IMR-90 (cell line): Measurements from ENCODE around the gene PRC1. TPM values are rescaled to one million over a fixed set of nuclear protein-coding genes. Genes with fewer than 3 reads are reported as not detected.

ENCODE experiments used
- ATAC-seq: fragments of 200-7000 bp; cut with Tn5 transposase; 2 replicates; pipeline ENCODE4 v1.9.1; 2020; ENCODE audit warnings: low read depth, mild to moderate bottlenecking, moderate library complexity
- BruUV-seq: library from RNA; stranded (reverse); fragments of 400-500 nt; replicated peaks from 2 replicates; lab custom pipeline; 2021; lab: Mats Ljungman, UMichigan
- CTCF ChIA-PET: fragments of 300-600 bp; formaldehyde crosslinking; extraction: SDS; loops from one replicate; lab custom pipeline; 2021; ENCODE audit warnings: antibody characterized with exemption; lab: Yijun Ruan, JAX
- POLR2A ChIA-PET: fragments of 300-600 bp; sonication (Branson Sonifier 250); formaldehyde crosslinking; loops from one replicate; lab custom pipeline; 2022; ENCODE audit warnings: antibody characterized with exemption; ENCODE audit not compliant: unreplicated experiment; lab: Charles Lee
- DNase-seq: peaks from one replicate; pipeline ENCODE4 v3.0.0; 2013
- H2AFZ ChIP-seq: replicated peaks from 2 replicates; pipeline ENCODE3; 2013; ENCODE audit warnings: low read length, mild to moderate bottlenecking; ENCODE audit not compliant: poor library complexity
- H2AK5ac ChIP-seq: 2 replicates; pipeline ENCODE4 v1.6.1; 2013; ENCODE audit warnings: low read depth, low read length, inconsistent platforms
- H2AK9ac ChIP-seq: replicated peaks from 2 replicates; pipeline ENCODE3; 2013; ENCODE audit warnings: mild to moderate bottlenecking, low read depth, low read length, moderate library complexity; ENCODE audit not compliant: poor library complexity
- H2BK120ac ChIP-seq: 2 replicates; pipeline ENCODE4 v1.6.1; 2013; ENCODE audit warnings: low read depth, low read length, inconsistent platforms
- H2BK15ac ChIP-seq: 3 replicates; pipeline ENCODE4 v1.6.1; 2013; ENCODE audit warnings: low read depth, low read length, inconsistent platforms
- H2BK20ac ChIP-seq: 2 replicates; pipeline ENCODE4 v1.6.1; 2013; ENCODE audit warnings: low read depth, mild to moderate bottlenecking, inconsistent platforms, low read length, moderate library complexity
- H2BK5ac ChIP-seq: 2 replicates; pipeline ENCODE4 v1.6.1; 2013; ENCODE audit warnings: mild to moderate bottlenecking, low read depth, low read length, inconsistent platforms; ENCODE audit not compliant: poor library complexity, severe bottlenecking
- H3K14ac ChIP-seq: replicated peaks from 2 replicates; pipeline ENCODE4 v1.6.1; 2013; ENCODE audit warnings: low read depth, low read length, inconsistent platforms
- H3K18ac ChIP-seq: 2 replicates; pipeline ENCODE4 v1.6.1; 2013; ENCODE audit warnings: low read depth, low read length, control low read depth
- H3K23ac ChIP-seq: 2 replicates; pipeline ENCODE4 v1.6.1; 2013; ENCODE audit warnings: low read depth, low read length, inconsistent platforms
- H3K27ac ChIP-seq: 2 replicates; pipeline ENCODE4 v1.5.1; 2013; ENCODE audit warnings: mild to moderate bottlenecking, control low read depth, low read length; ENCODE audit not compliant: insufficient read depth
- H3K27me3 ChIP-seq: 2 replicates; pipeline ENCODE4 v1.6.1; 2013; ENCODE audit warnings: low read length; ENCODE audit not compliant: control insufficient read depth, insufficient read depth
- H3K36me3 ChIP-seq: 2 replicates; pipeline ENCODE4 v1.6.1; 2013; ENCODE audit warnings: low read length, mixed read lengths; ENCODE audit not compliant: control insufficient read depth, insufficient read depth
- H3K4ac ChIP-seq: 2 replicates; pipeline ENCODE4 v1.6.1; 2013; ENCODE audit warnings: low read depth, low read length, inconsistent platforms
- H3K4me1 ChIP-seq: 2 replicates; pipeline ENCODE4 v1.6.1; 2013; ENCODE audit warnings: low read length, mixed read lengths; ENCODE audit not compliant: control insufficient read depth, insufficient read depth
- H3K4me2 ChIP-seq: 2 replicates; pipeline ENCODE4 v1.6.1; 2013; ENCODE audit warnings: low read depth, mild to moderate bottlenecking, control low read depth, low read length, moderate library complexity
- H3K4me3 ChIP-seq: 2 replicates; pipeline ENCODE4 v1.5.1; 2013; ENCODE audit warnings: low read depth, mild to moderate bottlenecking, control low read depth, low read length, moderate library complexity; ENCODE audit not compliant: insufficient read depth
- H3K56ac ChIP-seq: 2 replicates; pipeline ENCODE4 v1.6.1; 2013; ENCODE audit warnings: low read length, inconsistent platforms; ENCODE audit not compliant: insufficient read depth; ENCODE audit errors: extremely low read depth
- H3K79me1 ChIP-seq, 2 experiments: 2 replicates each; pipeline ENCODE4 v1.6.1; 2013; ENCODE audit warnings: low read length in 2 of 2, inconsistent platforms in 1 of 2, low read depth in 1 of 2
- H3K9ac ChIP-seq: 2 replicates; pipeline ENCODE4 v1.6.1; 2013; ENCODE audit warnings: low read depth, low read length, control low read depth
- H3K9me1 ChIP-seq: 2 replicates; pipeline ENCODE4 v1.6.1; 2013; ENCODE audit warnings: low read length, inconsistent platforms; ENCODE audit not compliant: insufficient read depth
- H3K9me3 ChIP-seq: 2 replicates; pipeline ENCODE4 v1.6.1; 2013; ENCODE audit warnings: low read length; ENCODE audit not compliant: control insufficient read depth, insufficient read depth
- H4K20me1 ChIP-seq: 2 replicates; pipeline ENCODE4 v1.6.1; 2013; ENCODE audit warnings: low read length, inconsistent platforms; ENCODE audit not compliant: insufficient read depth
- H4K5ac ChIP-seq: 2 replicates; pipeline ENCODE4 v1.6.1; 2013; ENCODE audit warnings: mild to moderate bottlenecking, low read depth, low read length, control low read depth
- H4K8ac ChIP-seq, 2 experiments: 2 replicates each; pipeline ENCODE4 v1.6.1; 2013; ENCODE audit warnings: low read depth in 2 of 2, low read length in 2 of 2, control low read depth in 1 of 2, inconsistent platforms in 1 of 2
- H4K91ac ChIP-seq: 2 replicates; pipeline ENCODE4 v1.6.1; 2013; ENCODE audit warnings: low read depth, low read length, inconsistent platforms; ENCODE audit not compliant: insufficient read depth
- BHLHE40 ChIP-seq: fragments of 150-350 bp; IDR thresholded peaks from 2 replicates; pipeline ENCODE4 v1.6.1; 2016; ENCODE audit warnings: mild to moderate bottlenecking, low read depth, low read length
- FOS ChIP-seq: fragments of 150-350 bp; IDR thresholded peaks from 2 replicates; pipeline ENCODE4 v1.6.1; 2016; ENCODE audit warnings: low read depth, low read length
- MAFK ChIP-seq: IDR thresholded peaks from 2 replicates; pipeline ENCODE4 v1.6.1; 2012; ENCODE audit warnings: low read depth, low read length, improper control_type of control experiment
- MAZ ChIP-seq: IDR thresholded peaks from 2 replicates; pipeline ENCODE4 v1.6.1; 2012; ENCODE audit warnings: low read depth, mild to moderate bottlenecking, low read length, improper control_type of control experiment, moderate library complexity, borderline replicate concordance
- NFE2L2 ChIP-seq: fragments of 150-350 bp; IDR thresholded peaks from 2 replicates; pipeline ENCODE4 v1.6.1; 2016; ENCODE audit warnings: low read depth, mild to moderate bottlenecking, low read length
- POLR2A ChIP-seq: IDR thresholded peaks from 2 replicates; pipeline ENCODE4 v1.6.1; 2012; ENCODE audit warnings: mild to moderate bottlenecking, low read depth, low read length
- RAD21 ChIP-seq: IDR thresholded peaks from 2 replicates; pipeline ENCODE4 v1.6.1; 2012; ENCODE audit warnings: low read length, improper control_type of control experiment
- SMC3 ChIP-seq: fragments of 150-350 bp; IDR thresholded peaks from 2 replicates; pipeline ENCODE4 v1.6.1; 2016; ENCODE audit warnings: low read depth, mild to moderate bottlenecking, antibody characterized with exemption, low read length, moderate library complexity
- WGBS, 2 experiments: methylation state at CpG; one replicate each; pipeline versions ENCODE4 v1.1.5 to v1.1.7; 2013; ENCODE audit warnings: missing lambda C conversion rate in 2 of 2; ENCODE audit not compliant: insufficient read length in 1 of 2; ENCODE audit errors: extremely low coverage in 2 of 2; 5-methylcytosine and 5-hydroxymethylcytosine counted together
- dilution Hi-C: fragments of 300-500 bp; cut with HindIII; formaldehyde crosslinking; loops from one replicate; pipeline ENCODE4 v1.14.3; 2018; ENCODE audit warnings: low sequenced_read_pairs; ENCODE audit not compliant: unreplicated experiment
- in situ Hi-C: fragments of 300-500 bp; cut with MboI; formaldehyde crosslinking; loops from 3 replicates; pipeline ENCODE4 v1.14.3; 2019; ENCODE audit warnings: low sequenced_read_pairs, inconsistent platforms, mixed read lengths
- intact Hi-C: fragments of 100-400 bp; cut with micrococcal nuclease; formaldehyde crosslinking; loops from 2 replicates; pipeline ENCODE4 v1.10.0; 2022
- polyA plus RNA-seq, 3 experiments: library from polyadenylated mRNA; depleted of rRNA; stranded (reverse); fragments of >200 nt; gene quantifications; 2 replicates each; pipeline ENCODE4 v1.2.3, GENCODE V29; 2012; ENCODE audit warnings: low replicate concordance in 1 of 3
- total RNA-seq: library from RNA; depleted of rRNA; stranded (reverse); fragments of >200 nt; gene quantifications from 2 replicates; pipeline ENCODE4 v1.2.3, GENCODE V29; 2012

PRC1 gene
- total and polyA plus RNA-seq, 2 of the 4 experiments (the other 2 are of a cell fraction): 131 to 148 TPM

- no peak overlapping the region for H3K14ac ChIP-seq
- CTCF ChIA-PET: interaction anchor here (0.6 to 1.0 kb wide), 4 partner anchors 13 to 373 kb away, joined by 3 to 5 read pairs (median 4); no protein-coding TSS in a partner anchor
- no peak overlapping the region for H3K4me3 ChIP-seq
- H4K8ac ChIP-seq: peak overlapping the region in 1 of 2 experiments; percentile 52; a peak in 1 of 4 replicates
- H3K23ac ChIP-seq: no peak overlapping the region
- H4K91ac ChIP-seq: no peak overlapping the region
- POLR2A ChIA-PET: no interaction called here
- WGBS, 2 experiments: no CpG with 5 or more reads among the region's 1 CpG
- no peak for ATAC-seq
- no peak overlapping the region for H2BK15ac ChIP-seq
- H2BK5ac ChIP-seq: no peak overlapping the region
- H3K9ac ChIP-seq: no peak overlapping the region
- no peak overlapping the region for H2AK5ac ChIP-seq
- no peaks in the 10 kb centered on the region for H3K9me3 ChIP-seq
- no peak overlapping the region for H3K18ac ChIP-seq
- peaks cover 39 to 50% of the 10 kb centered on the region in 2 experiments for H3K79me1 ChIP-seq
- no peak overlapping the region for H4K5ac ChIP-seq
- in situ Hi-C loops (loop anchor here (25.0 kb wide), 2 partner anchors 1833 to 2008 kb away; no protein-coding TSS in a partner anchor), dilution Hi-C loops (no loop called here), intact Hi-C loops (no loop called here)
- BruUV-seq: no TSS peak
- H2BK20ac ChIP-seq: no peak overlapping the region
- peak; percentile 12 for DNase-seq
- no peak overlapping the region for H2BK120ac ChIP-seq
- peaks cover 5% of the 10 kb centered on the region for H3K4me1 ChIP-seq
- H2AK9ac ChIP-seq: no peak overlapping the region
- no peaks in the 10 kb centered on the region for H3K27me3 ChIP-seq
- H4K20me1 ChIP-seq: no peaks in the 10 kb centered on the region
- no peak overlapping the region for H2AFZ ChIP-seq
- H3K4me2 ChIP-seq: no peak overlapping the region
- H3K27ac ChIP-seq: no peak overlapping the region
- H3K4ac ChIP-seq: no peak overlapping the region
- H3K9me1 ChIP-seq: no peaks in the 10 kb centered on the region; the same call in 1 of the 2 replicates
- peaks cover 17% of the 10 kb centered on the region for H3K36me3 ChIP-seq
- no peak overlapping the region for H3K56ac ChIP-seq
- no peak for TF ChIP-seq FOS
- TF ChIP-seq BHLHE40: no peak
- TF ChIP-seq RAD21: no peak
- TF ChIP-seq POLR2A: no peak
- TF ChIP-seq MAFK: peak; percentile 66
- TF ChIP-seq SMC3: no peak
- peak; percentile 93 for TF ChIP-seq NFE2L2
- TF ChIP-seq MAZ: no peak
Measured at GRCh38 chr15:90979582-90979981, 14.8 kb downstream of the PRC1 start.
